K562 (cell line): ENCODE data around the gene CYP2R1. TPM values are rescaled to one million over a fixed set of nuclear protein-coding genes. Genes with fewer than 3 reads are reported as not detected.

Experiments
- ATAC-seq: fragments of 200-7000 bp; cut with Tn5 transposase; 3 replicates; pipeline ENCODE4 v1.9.1; 2020; ENCODE audit warnings: moderate library complexity
- BruUV-seq: library from RNA; stranded (reverse); fragments of 400-500 nt; replicated peaks from 2 replicates; lab custom pipeline; 2021; lab: Mats Ljungman, UMichigan
- CTCF ChIA-PET: fragments of 300-600 bp; formaldehyde crosslinking; extraction: SDS; loops from one replicate; lab custom pipeline; 2021; ENCODE audit warnings: low intra/inter-chr PET ratio; lab: Yijun Ruan, JAX
- POLR2A ChIA-PET: fragments of 300-600, 350-650 bp; sonication (Branson Sonifier 250); formaldehyde crosslinking; extraction: SDS; loops from one replicate; lab custom pipeline; 2021; ENCODE audit warnings: antibody characterized with exemption, inconsistent platforms; lab: Yijun Ruan, JAX
- DNase-seq, 4 experiments: peaks; one replicate each; pipeline versions ENCODE4 v3.0.0 to v3.0.0-alpha.2; 2011 to 2018; ENCODE audit warnings: low spot score in 3 of 4, mixed read lengths in 3 of 4; ENCODE audit errors: extremely low read depth in 1 of 4
- FAIRE-seq: peaks from 2 replicates; lab custom pipeline; 2011; peaks lifted over from hg19 to GRCh38; lab: Jason Lieb, UNC
- H2AFZ ChIP-seq: 2 replicates; pipeline ENCODE4 v1.6.0; 2011; ENCODE audit warnings: low read depth, low read length, control low read depth, inconsistent platforms
- H3K27ac ChIP-seq: fragments of 200-600 bp; 3 replicates; pipeline ENCODE4 v1.8.0; 2011; ENCODE audit warnings: low read depth, mild to moderate bottlenecking, control low read depth, inconsistent platforms, low read length, moderate library complexity, mixed read lengths; ENCODE audit errors: extremely low read depth
- H3K27me3 ChIP-seq, 2 experiments: fragments of 300-600 bp in 1 of 2; 2 replicates in 1 of 2; 3 replicates in 1 of 2; pipeline versions ENCODE4 v1.6.0 to v1.8.0; 2011; ENCODE audit warnings: inconsistent platforms in 2 of 2, low read length in 2 of 2, mild to moderate bottlenecking in 1 of 2, mixed read lengths in 1 of 2, moderate library complexity in 1 of 2; ENCODE audit not compliant: control insufficient read depth in 2 of 2, insufficient read depth in 2 of 2
- H3K36me3 ChIP-seq: fragments of 300-600 bp; 3 replicates; pipeline ENCODE4 v1.8.0; 2011; ENCODE audit warnings: mild to moderate bottlenecking, low read length, inconsistent platforms; ENCODE audit not compliant: control insufficient read depth, insufficient read depth
- H3K4me1 ChIP-seq, 2 experiments: fragments of 200-600 bp in 1 of 2; replicated peaks in 1 of 2; 2 replicates in 1 of 2; 3 replicates in 1 of 2; pipeline versions ENCODE4 v1.5.1 to v1.8.0; 2011; ENCODE audit warnings: inconsistent platforms in 2 of 2, low read length in 2 of 2, mild to moderate bottlenecking in 1 of 2, mixed read lengths in 1 of 2, moderate library complexity in 1 of 2; ENCODE audit not compliant: control insufficient read depth in 2 of 2, insufficient read depth in 2 of 2
- H3K4me2 ChIP-seq: 2 replicates; pipeline ENCODE4 v1.6.1; 2011; ENCODE audit warnings: low read length, control low read depth, inconsistent platforms, mixed read lengths; ENCODE audit not compliant: insufficient read depth
- H3K4me3 ChIP-seq: fragments of 200-600 bp; sonication (generic), shearing (Covaris generic); 2 replicates; pipeline ENCODE4 v1.5.1; 2016; ENCODE audit warnings: control low read depth, inconsistent platforms
- H3K79me2 ChIP-seq: fragments of 200-600 bp; 3 replicates; pipeline ENCODE4 v1.8.0; 2011; ENCODE audit warnings: low read length, inconsistent platforms; ENCODE audit not compliant: control insufficient read depth, insufficient read depth
- H3K9ac ChIP-seq, 2 experiments: 2 replicates each; pipeline versions ENCODE4 v1.6.0 to v1.6.1; 2011; ENCODE audit warnings: low read depth in 2 of 2, low read length in 2 of 2, control low read depth in 1 of 2, inconsistent platforms in 1 of 2, mild to moderate bottlenecking in 1 of 2, mixed read lengths in 1 of 2; ENCODE audit not compliant: insufficient read depth in 1 of 2
- H3K9me1 ChIP-seq: one replicate; pipeline ENCODE4 v1.6.0; 2011; ENCODE audit warnings: inconsistent platforms, mild to moderate bottlenecking, low read length, moderate library complexity; ENCODE audit not compliant: control insufficient read depth, insufficient read depth
- H3K9me3 ChIP-seq: replicated peaks from 2 replicates; pipeline ENCODE4 v1.5.1; 2011; ENCODE audit warnings: low read depth, low read length, inconsistent platforms; ENCODE audit not compliant: control insufficient read depth, insufficient read depth
- H4K20me1 ChIP-seq: replicated peaks from 2 replicates; pipeline ENCODE4 v1.6.1; 2011; ENCODE audit warnings: low read length, inconsistent platforms, mixed read lengths; ENCODE audit not compliant: control insufficient read depth, insufficient read depth
- ATF3 ChIP-seq, 2 experiments: fragments of 450-650 bp in 1 of 2; sonication (generic) in 1 of 2; formaldehyde crosslinking in 1 of 2; IDR thresholded peaks in 1 of 2; conservative IDR thresholded peaks in 1 of 2; 2 replicates each; pipeline versions ENCODE4 v1.6.1 to v1.8.1; 2016 to 2023; ENCODE audit warnings: mild to moderate bottlenecking in 2 of 2, moderate library complexity in 2 of 2, inconsistent platforms in 1 of 2, missing genetic modification reagents in 1 of 2
- STAT5A ChIP-seq: IDR thresholded peaks from 2 replicates; pipeline ENCODE4 v1.6.1; 2012; ENCODE audit warnings: low read length, inconsistent platforms, borderline replicate concordance
- WGBS: fragments of 100-300 bp; shearing (Covaris generic); methylation state at CpG from one replicate; pipeline ENCODE4 v1.1.6; 2016; ENCODE audit warnings: low coverage, mixed read lengths; ENCODE audit not compliant: insufficient coverage; ENCODE audit errors: missing lambda C conversion rate; 5-methylcytosine and 5-hydroxymethylcytosine counted together
- in situ Hi-C: fragments of 300-500 bp; cut with MboI; formaldehyde crosslinking; loops from 4 replicates; pipeline ENCODE4 v1.15.0; 2018; ENCODE audit warnings: inconsistent platforms, mixed read lengths
- intact Hi-C: fragments of 100-400 bp; cut with micrococcal nuclease; formaldehyde crosslinking; loops from 2 replicates; pipeline ENCODE4 v1.14.2; 2022
- polyA plus RNA-seq, 8 experiments: library from polyadenylated mRNA; depleted of rRNA in 4 of 8; stranded (reverse) in 5 of 8; unstranded in 3 of 8; fragments of >200 nt; fragmentation: Nextera tagmentation in 2 of 8; fragmentation: Illumina TruSeq in 1 of 8; extraction: Ambion mirVana in 2 of 8; extraction: Trizol in 1 of 8; gene quantifications; 2 replicates each; pipeline versions ENCODE4 v1.2.1 to v1.2.3, GENCODE V29; 2011 to 2014; ENCODE audit warnings: inconsistent platforms in 1 of 8, missing spikeins in 1 of 8
- total RNA-seq, 7 experiments: library from RNA; depleted of rRNA in 6 of 7; stranded (reverse); fragments of >200 nt in 6 of 7; fragmentation: Illumina TruSeq in 2 of 7; extraction: Trizol in 2 of 7; gene quantifications; 2 replicates each; pipeline versions ENCODE4 v1.2.1 to v1.2.3, GENCODE V29; 2011 to 2021; ENCODE audit warnings: low replicate concordance in 1 of 7
- TF ChIP-seq, protein P1 (sequence below): fragments of 450-650 bp; IDR thresholded peaks from 2 replicates; pipeline ENCODE4 v1.6.1; 2016; ENCODE audit warnings: low read depth

Gene CYP2R1
- total and polyA plus RNA-seq, 9 of the 15 experiments (the other 6 are each of a cell fraction or from before 2014, with no cell fraction given) = 19.4 to 40.5 (median 29.4) TPM

DNA sequence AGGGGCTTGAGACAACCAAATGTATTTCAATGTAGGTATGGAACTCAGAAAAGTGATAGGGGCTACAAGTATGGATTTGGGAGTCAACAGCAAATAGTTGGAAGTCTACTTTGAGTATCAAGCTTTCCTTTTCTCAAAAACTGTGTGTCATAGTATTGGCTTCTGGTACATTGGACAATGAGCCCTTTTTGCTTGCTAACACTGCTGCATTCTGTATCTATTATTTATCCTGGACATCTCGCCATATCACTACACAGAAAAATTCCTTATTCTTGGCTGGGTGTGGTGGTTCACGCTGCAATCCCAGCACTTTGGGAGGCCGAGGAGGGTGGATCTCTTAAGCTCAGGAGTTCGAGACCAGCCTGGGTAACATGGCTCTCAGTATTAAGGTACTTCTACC is 18.4 kb downstream of the CYP2R1 start:
- Histone ChIP-seq H3K9me1 (no peaks in the 10 kb centered on the region), H3K36me3 (peaks cover 45% of the 10 kb centered on the region; the same call in 2 of the 3 replicates), H3K4me1 (no peaks in the 10 kb centered on the region), H3K4me3 (no peak overlapping the region)
- CTCF ChIA-PET = no interaction called here
- no peak for FAIRE-seq
- intact Hi-C loops = no loop called here
- BruUV-seq = no TSS peak
- POLR2A ChIA-PET = no interaction called here
- TF ChIP-seq ATF3 (IDR thresholded peaks at IDR 0.05) = no peak
- TF ChIP-seq ATF3 (CRISPR knock-in tag; conservative IDR thresholded peaks at IDR 0.05) = no peak
- no peak for TF ChIP-seq STAT5A
- TF ChIP-seq, protein P1, sequence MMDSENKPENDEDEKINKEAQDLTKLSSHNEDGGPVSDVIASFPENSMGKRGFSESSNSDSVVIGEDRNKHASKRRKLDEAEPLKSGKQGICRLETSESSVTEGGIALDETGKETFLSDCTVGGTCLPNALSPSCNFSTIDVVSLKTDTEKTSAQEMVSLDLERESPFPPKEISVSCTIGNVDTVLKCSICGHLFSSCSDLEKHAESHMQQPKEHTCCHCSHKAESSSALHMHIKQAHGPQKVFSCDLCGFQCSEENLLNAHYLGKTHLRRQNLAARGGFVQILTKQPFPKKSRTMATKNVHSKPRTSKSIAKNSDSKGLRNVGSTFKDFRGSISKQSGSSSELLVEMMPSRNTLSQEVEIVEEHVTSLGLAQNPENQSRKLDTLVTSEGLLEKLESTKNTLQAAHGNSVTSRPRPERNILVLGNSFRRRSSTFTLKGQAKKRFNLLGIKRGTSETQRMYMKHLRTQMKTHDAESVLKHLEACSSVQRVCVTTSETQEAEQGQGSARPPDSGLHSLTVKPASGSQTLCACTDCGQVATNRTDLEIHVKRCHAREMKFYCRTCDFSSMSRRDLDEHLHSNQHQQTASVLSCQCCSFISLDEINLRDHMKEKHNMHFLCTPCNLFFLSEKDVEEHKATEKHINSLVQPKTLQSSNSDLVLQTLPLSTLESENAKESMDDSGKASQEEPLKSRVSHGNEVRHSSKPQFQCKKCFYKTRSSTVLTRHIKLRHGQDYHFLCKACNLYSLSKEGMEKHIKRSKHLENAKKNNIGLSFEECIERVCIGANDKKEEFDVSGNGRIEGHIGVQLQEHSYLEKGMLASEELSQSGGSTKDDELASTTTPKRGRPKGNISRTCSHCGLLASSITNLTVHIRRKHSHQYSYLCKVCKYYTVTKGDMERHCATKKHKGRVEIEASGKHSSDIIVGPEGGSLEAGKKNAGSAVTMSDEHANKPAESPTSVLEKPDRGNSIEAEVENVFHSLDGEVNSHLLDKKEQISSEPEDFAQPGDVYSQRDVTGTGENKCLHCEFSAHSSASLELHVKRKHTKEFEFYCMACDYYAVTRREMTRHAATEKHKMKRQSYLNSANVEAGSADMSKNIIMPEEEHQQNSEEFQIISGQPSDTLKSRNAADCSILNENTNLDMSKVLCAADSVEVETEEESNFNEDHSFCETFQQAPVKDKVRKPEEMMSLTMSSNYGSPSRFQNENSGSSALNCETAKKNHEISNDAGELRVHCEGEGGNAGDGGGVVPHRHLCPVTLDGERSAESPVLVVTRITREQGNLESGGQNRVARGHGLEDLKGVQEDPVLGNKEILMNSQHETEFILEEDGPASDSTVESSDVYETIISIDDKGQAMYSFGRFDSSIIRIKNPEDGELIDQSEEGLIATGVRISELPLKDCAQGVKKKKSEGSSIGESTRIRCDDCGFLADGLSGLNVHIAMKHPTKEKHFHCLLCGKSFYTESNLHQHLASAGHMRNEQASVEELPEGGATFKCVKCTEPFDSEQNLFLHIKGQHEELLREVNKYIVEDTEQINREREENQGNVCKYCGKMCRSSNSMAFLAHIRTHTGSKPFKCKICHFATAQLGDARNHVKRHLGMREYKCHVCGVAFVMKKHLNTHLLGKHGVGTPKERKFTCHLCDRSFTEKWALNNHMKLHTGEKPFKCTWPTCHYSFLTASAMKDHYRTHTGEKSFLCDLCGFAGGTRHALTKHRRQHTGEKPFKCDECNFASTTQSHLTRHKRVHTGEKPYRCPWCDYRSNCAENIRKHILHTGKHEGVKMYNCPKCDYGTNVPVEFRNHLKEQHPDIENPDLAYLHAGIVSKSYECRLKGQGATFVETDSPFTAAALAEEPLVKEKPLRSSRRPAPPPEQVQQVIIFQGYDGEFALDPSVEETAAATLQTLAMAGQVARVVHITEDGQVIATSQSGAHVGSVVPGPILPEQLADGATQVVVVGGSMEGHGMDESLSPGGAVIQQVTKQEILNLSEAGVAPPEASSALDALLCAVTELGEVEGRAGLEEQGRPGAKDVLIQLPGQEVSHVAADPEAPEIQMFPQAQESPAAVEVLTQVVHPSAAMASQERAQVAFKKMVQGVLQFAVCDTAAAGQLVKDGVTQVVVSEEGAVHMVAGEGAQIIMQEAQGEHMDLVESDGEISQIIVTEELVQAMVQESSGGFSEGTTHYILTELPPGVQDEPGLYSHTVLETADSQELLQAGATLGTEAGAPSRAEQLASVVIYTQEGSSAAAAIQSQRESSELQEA = no peak
- TF ChIP-seq, all 486 proteins: peak for 0
- no peak overlapping the region for H3K4me2 ChIP-seq
- in situ Hi-C loops = no loop called here
- ATAC-seq (no peak), DNase-seq (no peak)
- no peak overlapping the region for H3K9ac ChIP-seq
- 92% methylated on average over 4 of the region's 4 CpGs for WGBS
- no peaks in the 10 kb centered on the region for H3K79me2 ChIP-seq
- no peaks in the 10 kb centered on the region for H4K20me1 ChIP-seq
- H3K27me3 ChIP-seq = no peaks in the 10 kb centered on the region
- H3K9me3 ChIP-seq = no peaks in the 10 kb centered on the region
- H3K27ac ChIP-seq = no peak overlapping the region
- no peak overlapping the region for H2AFZ ChIP-seq
